Fibroblast of skin of left quadriceps (primary cell): Measurements from ENCODE around the gene PLOD1.
A peak's percentile ranks its signal among the peaks of the same experiment; 100 is the strongest.
"Not testable (repeated sequence)": the region's sequence is repeated elsewhere in the genome, so short reads cannot be mapped to it uniquely, and the experiment has no call there.

Experiments used
- DNase-seq, 2 experiments: peaks; one replicate each; pipeline ENCODE4 v3.0.0-alpha.2; 2013; ENCODE audit warnings: low read depth in 2 of 2

The PLOD1 gene

DNA sequence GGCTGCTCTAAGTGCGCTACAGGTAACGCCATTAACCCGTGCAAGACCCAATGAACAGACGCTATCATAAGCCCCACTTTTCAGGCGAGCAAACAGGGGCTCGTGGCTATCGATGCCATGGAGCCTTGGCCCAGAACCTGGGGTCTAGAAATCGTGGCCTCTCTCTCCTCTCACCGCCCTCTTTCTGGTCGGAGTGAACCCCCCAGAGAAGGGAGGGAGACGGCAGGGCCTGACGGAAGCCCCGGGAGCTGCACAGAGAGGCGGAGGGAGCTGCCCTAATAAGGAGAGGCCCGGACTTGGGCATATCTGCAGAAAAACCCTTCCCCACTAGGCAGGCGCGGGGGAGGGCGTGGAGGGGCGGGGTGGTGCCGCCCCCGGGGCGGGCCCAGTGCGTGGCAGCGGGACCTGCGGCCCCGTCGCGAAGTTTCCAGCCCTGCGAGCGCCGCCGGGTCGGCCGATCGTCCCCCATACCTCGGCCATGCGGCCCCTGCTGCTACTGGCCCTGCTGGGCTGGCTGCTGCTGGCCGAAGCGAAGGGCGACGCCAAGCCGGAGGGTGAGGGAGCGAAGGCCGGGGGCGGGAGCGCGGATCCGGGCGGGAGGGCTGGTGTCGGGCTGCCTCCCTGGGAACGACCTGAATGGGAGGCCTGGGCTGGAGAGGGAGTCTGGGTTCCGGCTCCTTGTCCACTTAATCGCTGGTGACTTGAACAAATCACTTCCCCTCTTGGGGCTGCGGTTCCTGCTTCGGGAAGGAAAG lies at the start of gene PLOD1:
Gene PLOD1, plus strand, starts transcription at position 416 of the 755 bp plus-strand sequence. Its CDS starts 63 bp downstream, at position 479.
- DNase-seq: peak; percentile 83 to 85

- DNase-seq: no peak
These were observed 48.6 kb upstream of the PLOD1 start for GRCh38 chr1:11885916-11886315.

DNA sequence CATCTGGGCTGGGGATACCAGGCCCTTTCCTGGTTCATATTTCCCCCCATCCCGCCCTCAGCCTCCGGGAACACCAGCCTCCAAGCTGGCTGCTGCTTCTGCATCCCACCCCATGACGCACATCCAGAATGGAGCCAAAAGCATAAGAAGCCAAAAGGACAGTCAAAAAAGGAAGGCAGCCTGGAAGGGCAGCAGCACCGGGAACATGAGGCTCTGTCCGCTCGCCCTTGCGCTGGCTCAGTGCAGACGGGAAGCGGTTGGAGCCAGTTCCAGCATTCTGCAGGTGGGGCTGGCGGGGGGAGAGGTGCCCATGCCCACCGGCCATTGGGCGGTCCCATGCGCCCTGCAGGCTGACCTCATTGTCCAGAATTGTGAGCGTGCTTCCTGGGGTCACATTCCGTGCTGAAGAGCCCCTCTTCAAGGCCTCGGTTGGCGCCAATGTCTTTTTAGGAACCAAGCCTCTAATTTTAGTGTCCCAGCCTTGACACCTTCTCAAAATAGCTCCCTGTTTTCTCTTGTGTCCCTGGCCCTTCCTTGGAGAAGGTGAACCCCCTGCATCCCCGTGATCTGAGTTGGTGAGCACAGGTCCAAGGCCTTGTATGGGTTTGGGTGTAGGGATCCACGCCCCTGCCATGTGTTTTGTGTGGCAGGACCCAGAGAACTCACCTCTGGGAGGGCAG lies 47.4 kb upstream of the PLOD1 start:
- no peak for DNase-seq

DNA sequence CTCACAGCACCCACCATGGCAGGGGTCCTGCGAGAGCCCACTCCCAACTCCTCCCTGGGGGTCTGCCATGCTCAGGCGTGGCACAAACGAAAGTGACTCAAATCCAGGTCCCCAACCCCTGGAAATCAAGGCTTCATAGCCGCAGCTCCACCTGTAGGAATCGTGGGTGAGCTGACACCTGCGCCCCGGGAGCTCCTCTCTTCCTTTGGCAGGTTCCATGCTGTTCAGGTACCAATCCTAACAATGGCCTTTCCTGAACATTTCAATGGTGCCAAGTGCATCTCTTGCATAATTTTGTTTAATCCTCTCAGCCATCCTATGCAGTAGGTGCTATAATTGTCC lies 46.9 kb upstream of the PLOD1 start:
- no peak for DNase-seq

- DNase-seq: no peak
These were observed 46.2 kb upstream of the PLOD1 start for GRCh38 chr1:11888206-11888876.

DNA sequence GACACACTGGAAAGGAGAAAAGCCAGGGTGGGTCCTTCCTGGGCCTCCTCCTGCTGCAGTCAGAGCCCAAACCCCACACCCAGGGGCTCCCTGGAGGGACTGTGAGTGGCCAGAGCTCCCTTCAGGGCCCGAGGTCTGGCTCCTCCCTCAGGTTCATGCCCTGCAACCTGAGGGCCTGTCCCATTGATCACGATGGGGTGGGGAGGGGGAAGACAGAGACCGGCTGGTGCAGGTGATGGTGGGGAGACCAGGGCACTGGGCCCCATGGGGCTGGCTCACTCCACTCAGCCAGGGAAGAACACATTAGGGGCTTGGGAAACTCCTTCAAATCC lies 45.7 kb upstream of the PLOD1 start:
- DNase-seq: no peak

DNA sequence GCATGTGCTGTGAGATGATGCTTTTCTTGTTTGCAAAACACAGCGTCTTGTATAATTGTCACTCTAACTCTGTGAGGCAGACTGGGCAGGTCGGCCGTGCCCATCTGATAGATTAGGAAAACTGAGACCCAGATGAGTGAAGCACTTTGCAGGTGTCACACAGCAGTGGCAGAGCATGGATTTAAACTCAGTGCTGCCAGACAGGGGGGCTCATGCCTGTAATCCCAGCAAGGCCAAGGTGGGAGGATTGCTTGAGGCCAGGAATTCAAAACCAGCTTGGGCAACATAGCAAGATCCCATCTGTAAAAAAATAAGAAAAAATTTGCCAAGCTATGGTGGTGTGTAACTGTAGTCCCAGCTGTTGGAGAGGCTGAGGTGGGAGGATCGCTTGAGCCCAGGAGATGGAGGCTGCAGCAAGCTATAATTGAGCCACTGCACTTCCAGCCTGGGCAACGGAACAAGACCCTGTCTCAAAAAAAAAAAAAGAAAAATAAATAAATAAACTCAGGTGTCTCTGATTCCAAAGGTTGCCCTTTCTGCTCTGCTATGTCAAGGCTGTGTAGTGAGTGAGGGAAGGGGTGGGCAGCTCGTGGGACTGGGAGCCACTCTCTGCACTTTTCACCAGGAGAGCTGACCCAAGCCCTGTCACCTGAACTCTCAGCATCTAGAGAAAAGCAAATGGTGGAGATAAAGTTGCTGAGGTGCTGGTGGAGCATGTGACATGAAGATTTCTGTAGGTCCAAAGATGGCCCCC lies 42.9 kb upstream of the PLOD1 start:
- DNase-seq: no peak

- DNase-seq: no peak
These were observed 40.6 kb upstream of the PLOD1 start for GRCh38 chr1:11893907-11894251.

- DNase-seq: not testable (repeated sequence)
These were observed 40.0 kb upstream of the PLOD1 start for GRCh38 chr1:11894501-11894900.

DNA sequence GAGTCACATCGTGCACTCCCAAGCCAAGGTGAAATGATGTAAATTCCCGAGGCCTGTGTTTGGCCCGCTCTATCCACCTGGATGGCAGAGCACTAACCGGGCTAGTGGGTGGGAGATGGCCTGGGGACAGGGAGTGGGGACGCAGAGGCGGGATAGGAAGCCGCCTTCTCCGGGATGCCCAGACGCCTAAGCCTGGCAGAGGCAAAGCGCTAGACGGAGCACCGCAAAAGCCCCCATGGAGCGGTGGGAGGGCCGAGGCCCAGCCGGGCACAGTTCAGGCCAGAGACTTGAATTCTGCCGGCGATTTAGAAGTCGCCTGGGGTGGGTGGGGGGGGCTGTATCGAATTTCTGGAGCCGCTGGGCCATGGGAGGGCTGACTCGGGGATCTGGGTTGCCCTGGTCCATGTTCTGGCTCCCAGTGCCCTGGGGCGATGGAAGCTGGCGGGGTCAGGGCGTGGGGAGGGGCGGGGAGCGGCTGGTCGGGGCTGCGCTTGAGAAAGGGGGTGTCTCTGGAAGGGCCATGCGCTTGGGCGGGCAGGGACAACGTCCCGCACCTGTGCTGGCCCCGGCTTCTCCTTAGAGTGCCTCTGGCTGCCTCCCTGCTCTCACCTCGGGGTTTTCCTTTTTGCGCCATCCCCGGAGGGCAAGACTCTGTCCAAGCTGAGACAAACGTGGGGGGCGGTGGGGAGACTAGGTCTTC lies 36.3 kb upstream of the PLOD1 start:
- DNase-seq: no peak

DNA sequence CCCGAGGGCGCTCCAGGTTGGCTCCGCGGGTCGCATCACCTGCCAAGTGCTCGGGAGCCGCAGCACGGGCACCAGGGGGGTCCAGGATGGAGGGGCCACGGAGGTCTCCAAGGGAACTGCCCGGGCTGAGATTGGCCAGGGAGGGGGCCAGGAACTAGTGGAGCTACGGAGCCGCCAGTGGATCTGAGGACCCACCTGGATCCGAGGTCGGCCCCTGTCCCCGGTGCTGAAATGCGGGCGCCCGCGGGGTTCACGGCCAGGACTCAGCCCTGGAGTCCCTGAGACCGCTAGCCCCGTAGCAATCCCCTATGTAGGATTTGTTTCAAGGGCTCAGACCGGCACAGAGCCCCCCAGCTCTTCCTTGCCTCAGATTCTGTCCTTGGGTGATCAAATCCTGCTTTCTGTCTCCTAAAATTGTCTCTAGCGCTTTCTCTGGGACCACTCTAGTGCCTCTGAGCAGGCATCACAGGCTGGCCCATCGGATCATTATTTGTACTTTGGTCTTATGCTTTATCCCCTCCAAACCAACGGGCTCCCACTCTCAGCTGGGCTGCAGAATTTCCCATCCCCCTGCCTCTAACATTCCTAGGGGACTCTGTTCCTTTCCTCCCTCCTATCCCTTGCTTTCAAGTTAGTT lies 35.6 kb upstream of the PLOD1 start:
- no peak for DNase-seq

DNA sequence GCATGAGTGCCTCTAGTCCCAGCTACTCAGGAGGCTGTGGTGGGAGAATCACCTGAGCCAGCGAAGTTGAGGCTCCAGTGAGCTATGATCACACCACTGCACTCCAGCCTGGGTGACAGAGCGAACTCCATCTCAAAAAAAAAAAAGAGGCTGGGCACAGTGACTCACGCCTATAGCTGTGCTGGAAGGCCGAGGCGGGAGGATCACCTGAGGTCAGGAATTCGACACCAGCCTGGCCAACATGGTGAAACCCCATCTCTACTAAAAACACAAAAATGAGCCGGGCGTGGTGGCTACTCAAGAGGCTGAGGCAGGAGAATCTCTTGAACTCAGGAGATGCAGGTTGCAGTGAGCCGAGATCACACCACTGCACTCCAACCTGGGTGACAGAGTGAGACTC lies 33.1 kb upstream of the PLOD1 start:
- DNase-seq: not testable (repeated sequence)

DNA sequence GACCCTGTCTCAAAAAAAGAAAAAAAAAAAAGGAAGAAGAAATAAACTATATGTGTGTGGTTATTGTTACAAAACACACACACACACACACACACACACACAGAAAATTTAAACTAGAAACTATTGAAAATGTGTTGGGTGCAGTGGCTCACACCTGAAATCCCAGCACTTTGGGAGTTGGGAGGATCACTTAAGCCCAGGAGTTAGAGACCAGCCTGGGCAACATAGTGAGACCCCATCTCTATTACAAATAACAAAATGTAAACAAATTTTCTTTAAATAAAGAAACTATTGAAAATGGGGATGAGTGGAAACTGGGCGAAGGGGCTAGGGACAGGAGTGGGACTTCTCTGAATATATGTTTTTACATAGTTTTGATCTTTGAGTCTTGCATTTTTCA lies 31.3 kb upstream of the PLOD1 start:
- no peak for DNase-seq

DNA sequence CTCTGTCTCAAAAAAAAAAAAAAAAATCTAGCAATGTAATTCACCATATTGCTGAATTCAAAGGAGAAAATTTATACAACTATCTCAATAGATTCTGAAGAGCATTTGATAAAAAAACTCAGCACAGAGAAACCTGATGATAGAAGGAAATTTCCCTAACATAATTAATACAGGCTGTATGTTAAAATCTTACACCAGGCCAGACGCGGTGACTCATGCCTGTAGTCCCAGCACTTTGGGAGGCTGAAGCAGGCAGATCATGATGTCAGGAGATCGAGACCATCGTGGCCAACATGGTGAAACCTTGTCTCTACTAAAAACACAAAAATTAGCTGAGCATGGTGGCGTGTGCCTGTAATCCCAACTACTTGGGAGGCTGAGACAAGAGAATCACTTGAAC lies 30.4 kb upstream of the PLOD1 start:
- peak; percentile 17 to 21 for DNase-seq

DNA sequence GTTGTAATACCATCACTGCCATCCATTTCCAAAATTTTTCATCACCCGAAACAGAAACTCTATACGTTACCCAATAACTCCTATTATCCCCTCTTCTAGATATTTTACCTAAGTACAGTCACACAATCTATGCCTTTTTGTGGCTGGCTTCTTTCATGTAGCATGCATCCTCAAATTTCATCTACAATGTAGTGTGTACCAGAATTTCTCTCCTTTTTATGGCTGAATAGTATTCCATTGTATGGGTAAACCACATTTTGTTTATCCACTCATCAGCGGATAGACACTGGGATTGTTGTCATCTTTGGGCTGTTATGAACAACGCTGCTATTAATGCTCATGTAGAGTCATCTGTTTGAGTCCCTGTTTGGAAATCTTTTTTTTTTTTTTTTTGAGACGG lies 29.5 kb upstream of the PLOD1 start:
- DNase-seq: no peak

DNA sequence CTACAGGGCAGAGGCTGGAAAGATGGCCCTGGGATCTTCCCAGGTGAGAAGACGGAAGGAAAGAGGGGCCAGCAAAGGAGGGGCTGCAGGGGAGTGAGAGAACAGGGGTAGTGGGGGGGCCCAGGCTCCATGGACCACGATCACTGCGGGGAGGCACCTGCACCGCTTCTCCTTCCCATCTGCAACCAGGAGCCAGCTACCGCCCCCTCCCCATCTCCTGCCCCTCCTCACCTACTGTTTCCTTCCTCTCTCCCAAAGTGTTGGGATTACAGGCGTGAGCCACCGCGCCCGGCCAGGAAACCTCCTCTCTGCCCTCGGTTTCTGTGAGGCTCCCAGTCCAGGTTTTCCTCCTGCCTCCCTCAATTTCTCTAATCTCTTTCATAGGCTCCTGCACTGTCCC lies 27.6 kb upstream of the PLOD1 start:
- no peak for DNase-seq

DNA sequence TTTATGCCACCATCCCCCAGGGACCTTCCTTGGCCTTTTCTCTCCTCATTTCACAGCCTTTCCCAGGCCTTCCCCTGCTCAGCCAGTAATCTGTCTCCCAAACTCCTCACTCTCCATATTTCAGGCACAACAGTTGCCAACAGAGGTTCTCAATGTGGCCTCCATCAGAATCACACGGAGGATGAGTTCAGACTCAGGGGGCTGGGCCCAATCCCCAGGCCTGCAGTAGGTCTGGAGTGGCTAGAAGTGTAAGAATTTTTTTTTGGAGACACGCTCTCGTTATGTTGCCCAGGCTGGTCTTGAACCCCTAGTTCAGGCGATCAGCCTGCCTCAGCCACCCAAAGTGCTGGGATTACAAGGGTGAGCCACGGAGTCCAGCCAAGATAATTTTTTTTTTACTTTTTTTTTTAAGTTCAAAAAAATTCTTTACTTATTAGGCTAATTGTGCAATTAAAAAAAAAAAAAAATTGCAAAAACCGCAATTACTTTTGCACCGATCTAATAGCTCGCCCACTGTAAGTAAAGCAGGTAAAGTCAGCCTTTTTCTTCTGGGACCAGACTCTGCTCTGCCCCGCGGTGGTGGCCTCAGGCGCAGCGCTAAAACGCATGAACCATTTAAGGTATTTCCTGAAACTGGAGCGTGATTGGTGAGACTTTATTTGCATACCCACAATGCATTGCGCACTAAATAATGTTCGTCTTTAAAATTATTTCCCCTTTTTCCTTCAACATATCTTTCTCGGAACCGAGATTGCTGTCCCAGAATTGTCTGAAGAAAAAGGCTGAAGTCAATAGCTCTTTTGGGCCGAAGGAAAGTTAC lies 27.0 kb upstream of the PLOD1 start:
- DNase-seq: peak; percentile 88 to 91

GRCh38 chr1:11908095-11908675 lies 26.3 kb upstream of the PLOD1 start:
- peak; percentile 99 for DNase-seq

- DNase-seq: not testable (repeated sequence)
These were observed 23.6 kb upstream of the PLOD1 start for GRCh38 chr1:11910914-11911228.

- DNase-seq: no peak
These were observed 22.5 kb upstream of the PLOD1 start for GRCh38 chr1:11912000-11912399.
